HuH-7.5 (cell line): Measurements from ENCODE around the gene SRGN.

ENCODE experiments used
- DNase-seq: peaks from one replicate; pipeline ENCODE4 v3.0.0; 2011; ENCODE audit warnings: low spot score

SRGN gene

GRCh38 chr10:69090685-69091084 is 2.8 kb downstream of the SRGN start:
- no peak for DNase-seq

GRCh38 chr10:69091143-69091651 is 3.3 kb downstream of the SRGN start:
- DNase-seq, result no peak

GRCh38 chr10:69092959-69093850 is 5.3 kb downstream of the SRGN start:
- DNase-seq, result peak; percentile 19

GRCh38 chr10:69093933-69094332 is 6.0 kb downstream of the SRGN start:
- no peak for DNase-seq

- DNase-seq, result no peak
Measured at GRCh38 chr10:69096045-69096444, 8.1 kb downstream of the SRGN start.

GRCh38 chr10:69097729-69098128 is 9.8 kb downstream of the SRGN start:
- no peak for DNase-seq

- no peak for DNase-seq
Measured at GRCh38 chr10:69100136-69100872, 12.4 kb downstream of the SRGN start.

GRCh38 chr10:69101451-69102095 is 13.7 kb downstream of the SRGN start:
- DNase-seq, result no peak

- DNase-seq, result no peak
Measured at GRCh38 chr10:69102440-69102839, 14.5 kb downstream of the SRGN start.

GRCh38 chr10:69103784-69104183 is 15.9 kb downstream of the SRGN start:
- no peak for DNase-seq

- DNase-seq, result no peak
Measured at GRCh38 chr10:69104994-69105790, 17.3 kb downstream of the SRGN start.

- DNase-seq, result no peak
Measured at GRCh38 chr10:69107176-69107490, 19.2 kb downstream of the SRGN start.

- DNase-seq, result no peak
Measured at GRCh38 chr10:69107699-69108098, 19.8 kb downstream of the SRGN start.

GRCh38 chr10:69119896-69120295 is 32.0 kb downstream of the SRGN start:
- DNase-seq, result no peak

GRCh38 chr10:69123306-69123746 is 35.4 kb downstream of the SRGN start:
- DNase-seq, result peak; percentile 29

GRCh38 chr10:69123747-69124562 is 36.1 kb downstream of the SRGN start, which contains the start of gene VPS26A:
VPS26A (plus strand) TSS chr10:69124178; CDS start chr10:69124278, 100 bp downstream.
- DNase-seq, result peak; percentile 88

GRCh38 chr10:69124563-69125268 is 36.8 kb downstream of the SRGN start:
- peak; percentile 40 for DNase-seq

GRCh38 chr10:69125554-69125953 is 37.7 kb downstream of the SRGN start:
- no peak for DNase-seq

- no peak for DNase-seq
Measured at GRCh38 chr10:69130251-69130650, 42.3 kb downstream of the SRGN start.

- no peak for DNase-seq
Measured at GRCh38 chr10:69139961-69140360, 52.1 kb downstream of the SRGN start.
